H1 (cell line): ENCODE data around the gene VWA1. TPM values are rescaled to one million over a fixed set of nuclear protein-coding genes. Genes with fewer than 3 reads are reported as not detected.

Experiments used
- CTCF ChIA-PET: fragments of 300-600 bp; sonication (Branson Sonifier 250); formaldehyde crosslinking; loops from one replicate; lab custom pipeline; 2021; ENCODE audit not compliant: partially characterized antibody; lab: Charles Lee
- POLR2A ChIA-PET: fragments of 300-600 bp; sonication (Branson Sonifier 250); formaldehyde crosslinking; loops from one replicate; lab custom pipeline; 2021; ENCODE audit warnings: inconsistent platforms; ENCODE audit not compliant: partially characterized antibody; lab: Charles Lee
- DNase-seq, 2 experiments: peaks; one replicate each; pipeline versions ENCODE4 v3.0.0 to v3.0.0-alpha.2; 2010 to 2022; ENCODE audit warnings: low spot score in 2 of 2, low read depth in 1 of 2, mixed read lengths in 1 of 2
- FAIRE-seq: peaks from 2 replicates; lab custom pipeline; 2011; peaks lifted over from hg19 to GRCh38; lab: Jason Lieb, UNC
- H2AFZ ChIP-seq: 2 replicates; pipeline ENCODE4 v1.8.1; 2012; ENCODE audit warnings: low read length, inconsistent platforms
- H2AK5ac ChIP-seq: 2 replicates; pipeline ENCODE4 v1.6.1; 2013; ENCODE audit warnings: low read depth, low read length
- H2BK120ac ChIP-seq: replicated peaks from 2 replicates; pipeline ENCODE3; 2013; ENCODE audit warnings: low read depth, low read length, inconsistent platforms
- H2BK12ac ChIP-seq: 2 replicates; pipeline ENCODE4 v1.6.1; 2013; ENCODE audit warnings: low read depth, low read length
- H2BK15ac ChIP-seq: 2 replicates; pipeline ENCODE4 v1.6.1; 2013; ENCODE audit warnings: low read length
- H2BK20ac ChIP-seq: 2 replicates; pipeline ENCODE4 v1.6.1; 2013; ENCODE audit warnings: low read length
- H2BK5ac ChIP-seq: 2 replicates; pipeline ENCODE4 v1.6.1; 2013; ENCODE audit warnings: low read depth, low read length
- H3K14ac ChIP-seq: 2 replicates; pipeline ENCODE4 v1.6.1; 2013; ENCODE audit warnings: inconsistent platforms; ENCODE audit not compliant: insufficient read length
- H3K18ac ChIP-seq: 2 replicates; pipeline ENCODE4 v1.6.1; 2013; ENCODE audit warnings: low read length; ENCODE audit errors: extremely low read depth
- H3K23ac ChIP-seq: 2 replicates; pipeline ENCODE4 v1.6.1; 2013; ENCODE audit warnings: inconsistent platforms; ENCODE audit not compliant: insufficient read length
- H3K23me2 ChIP-seq: 2 replicates; pipeline ENCODE4 v1.6.1; 2013; ENCODE audit warnings: low read depth, low read length
- H3K27ac ChIP-seq: 2 replicates; pipeline ENCODE4 v1.6.1; 2011; ENCODE audit warnings: low read depth, low read length, inconsistent platforms
- H3K27me3 ChIP-seq, 4 experiments: replicated peaks in 1 of 4; 1 replicate in 1 of 4; 2 replicates in 3 of 4; pipeline versions ENCODE4 v1.6.1 to v1.8.1; 2011 to 2013; ENCODE audit warnings: low read length in 3 of 4, mild to moderate bottlenecking in 3 of 4, inconsistent platforms in 2 of 4, mixed read lengths in 2 of 4, moderate library complexity in 1 of 4; ENCODE audit not compliant: control insufficient read depth in 3 of 4, insufficient read depth in 3 of 4; ENCODE audit errors: extremely low read depth in 1 of 4
- H3K36me3 ChIP-seq, 4 experiments: 2 replicates each; pipeline versions ENCODE4 v1.6.1 to v1.8.1; 2011 to 2013; ENCODE audit warnings: mild to moderate bottlenecking in 4 of 4, low read length in 3 of 4, moderate library complexity in 2 of 4, control low read depth in 1 of 4, inconsistent platforms in 1 of 4; ENCODE audit not compliant: insufficient read depth in 4 of 4, control insufficient read depth in 2 of 4
- H3K4ac ChIP-seq: replicated peaks from 2 replicates; pipeline ENCODE3; 2013; ENCODE audit warnings: low read length, low read depth, mixed read lengths, inconsistent platforms; ENCODE audit not compliant: insufficient read length
- H3K4me1 ChIP-seq, 4 experiments: replicated peaks in 1 of 4; 1 replicate in 1 of 4; 2 replicates in 3 of 4; pipeline versions ENCODE4 v1.6.1 to v1.8.1; 2011 to 2013; ENCODE audit warnings: low read length in 3 of 4, inconsistent platforms in 2 of 4, mixed read lengths in 1 of 4; ENCODE audit not compliant: insufficient read depth in 4 of 4, control insufficient read depth in 3 of 4
- H3K4me2 ChIP-seq, 2 experiments: 2 replicates each; pipeline versions ENCODE4 v1.6.1 to v1.8.1; 2011 to 2013; ENCODE audit warnings: low read depth in 2 of 2, low read length in 2 of 2, control low read depth in 1 of 2, inconsistent platforms in 1 of 2, mild to moderate bottlenecking in 1 of 2; ENCODE audit not compliant: insufficient read depth in 1 of 2
- H3K4me3 ChIP-seq, 4 experiments: fragments of 200-600, 300-600 bp in 1 of 4; sonication (generic), shearing (Covaris generic), sonication (Bioruptor Twin) in 1 of 4; 2 replicates each; pipeline versions ENCODE4 v1.5.1 to v1.8.1; 2011 to 2016; ENCODE audit warnings: low read length in 4 of 4, low read depth in 3 of 4, control low read depth in 2 of 4, inconsistent platforms in 2 of 4, mild to moderate bottlenecking in 2 of 4, mixed read lengths in 1 of 4, moderate library complexity in 1 of 4; ENCODE audit not compliant: insufficient read depth in 2 of 4; ENCODE audit errors: extremely low read depth in 1 of 4
- H3K56ac ChIP-seq: replicated peaks from 2 replicates; pipeline ENCODE3; 2013; ENCODE audit warnings: low read depth, mild to moderate bottlenecking, mixed read lengths, low read length, inconsistent platforms; ENCODE audit not compliant: insufficient read length
- H3K79me1 ChIP-seq: 2 replicates; pipeline ENCODE4 v1.6.1; 2013; ENCODE audit warnings: low read depth, low read length, control low read depth
- H3K79me2 ChIP-seq, 2 experiments: 2 replicates each; pipeline versions ENCODE4 v1.6.1 to v1.8.1; 2012 to 2013; ENCODE audit warnings: low read length in 2 of 2, mild to moderate bottlenecking in 2 of 2, inconsistent platforms in 1 of 2; ENCODE audit not compliant: insufficient read depth in 2 of 2, control insufficient read depth in 1 of 2
- H3K9ac ChIP-seq, 4 experiments: replicated peaks in 1 of 4; 1 replicate in 1 of 4; 2 replicates in 3 of 4; pipeline versions ENCODE4 v1.6.1 to v1.8.1; 2011 to 2013; ENCODE audit warnings: low read depth in 3 of 4, low read length in 3 of 4, control low read depth in 2 of 4, mild to moderate bottlenecking in 2 of 4, moderate library complexity in 2 of 4, inconsistent platforms in 1 of 4; ENCODE audit errors: extremely low read depth in 1 of 4
- H3K9me3 ChIP-seq, 2 experiments: 2 replicates each; pipeline versions ENCODE4 v1.6.1 to v1.8.1; 2012 to 2013; ENCODE audit warnings: mild to moderate bottlenecking in 2 of 2, moderate library complexity in 2 of 2, control low read depth in 1 of 2, inconsistent platforms in 1 of 2, low read depth in 1 of 2, low read length in 1 of 2, mixed read lengths in 1 of 2; ENCODE audit not compliant: insufficient read depth in 2 of 2
- H4K20me1 ChIP-seq, 2 experiments: replicated peaks in 1 of 2; 2 replicates each; pipeline versions ENCODE3 to v1.8.1; 2011 to 2013; ENCODE audit warnings: inconsistent platforms in 2 of 2, low read length in 2 of 2, mild to moderate bottlenecking in 1 of 2; ENCODE audit not compliant: insufficient read depth in 2 of 2, control insufficient read depth in 1 of 2
- H4K5ac ChIP-seq: 2 replicates; pipeline ENCODE4 v1.6.1; 2013; ENCODE audit warnings: low read length, low read depth, mixed read lengths, inconsistent platforms; ENCODE audit not compliant: insufficient read length
- H4K8ac ChIP-seq: 2 replicates; pipeline ENCODE4 v1.8.0; 2013; ENCODE audit warnings: mild to moderate bottlenecking, moderate library complexity, low read length, inconsistent platforms; ENCODE audit not compliant: insufficient read depth; ENCODE audit errors: extremely low read depth
- H4K91ac ChIP-seq: replicated peaks from 2 replicates; pipeline ENCODE3; 2013; ENCODE audit warnings: low read length, mixed read lengths, inconsistent platforms; ENCODE audit not compliant: insufficient read length
- NRF1 ChIP-seq: IDR thresholded peaks from 2 replicates; pipeline ENCODE4 v1.6.1; 2011; ENCODE audit warnings: mild to moderate bottlenecking, low read depth, low read length, improper control_type of control experiment
- RAD21 ChIP-seq, 2 experiments: IDR thresholded peaks in 1 of 2; conservative IDR thresholded peaks in 1 of 2; 2 replicates each; pipeline ENCODE4 v1.6.1; 2011; ENCODE audit warnings: low read depth in 2 of 2, low read length in 2 of 2, improper control_type of control experiment in 1 of 2, inconsistent platforms in 1 of 2, mild to moderate bottlenecking in 1 of 2, moderate library complexity in 1 of 2
- WGBS, 2 experiments: shearing (Covaris generic) in 1 of 2; methylation state at CpG; one replicate each; pipeline versions ENCODE4 v1.1.6 to v1.1.7; 2013 to 2015; ENCODE audit warnings: low lambda C conversion rate in 2 of 2, mixed read lengths in 2 of 2, inconsistent platforms in 1 of 2, low coverage in 1 of 2, missing lambda C conversion rate in 1 of 2; ENCODE audit not compliant: insufficient replicate concordance in 2 of 2, insufficient coverage in 1 of 2, insufficient read length in 1 of 2; ENCODE audit errors: extremely low coverage in 1 of 2, missing lambda C conversion rate in 1 of 2; 5-methylcytosine and 5-hydroxymethylcytosine counted together
- polyA plus RNA-seq, 7 experiments: library from polyadenylated mRNA; depleted of rRNA in 3 of 7; stranded (reverse) in 5 of 7; unstranded in 2 of 7; fragments of >200 nt in 5 of 7; fragments of 200-250 nt in 2 of 7; gene quantifications; 1 replicate in 5 of 7; 2 replicates in 1 of 7; 4 replicates in 1 of 7; pipeline versions ENCODE4 v1.2.1 to v1.2.3, GENCODE V29; 2011 to 2013; ENCODE audit warnings: missing spikeins in 2 of 7, mixed read lengths in 2 of 7
- total RNA-seq: library from RNA; stranded (reverse); fragmentation: NEBNext Ultra II Directional; extraction: Animal tissue kit (Norgen Biotek cat#: 25700); gene quantifications from 2 replicates; pipeline ENCODE4 v1.2.1, GENCODE V29; 2021
- TF ChIP-seq, protein P1 (sequence below), 3 experiments: IDR thresholded peaks; 1 replicate in 2 of 3; 2 replicates in 1 of 3; pipeline versions ENCODE4 v1.5.1 to v1.6.1; 2011; ENCODE audit warnings: low read length in 3 of 3, mild to moderate bottlenecking in 3 of 3, inconsistent platforms in 2 of 3, low read depth in 1 of 3, moderate library complexity in 1 of 3; ENCODE audit not compliant: insufficient read depth in 1 of 3; ENCODE audit errors: control extremely low read depth in 1 of 3

VWA1 gene
- total and polyA plus RNA-seq, 2 of the 8 experiments (the other 6 are each of a cell fraction or from before 2014, with no cell fraction given), result 16.0 to 36.6 TPM

DNA sequence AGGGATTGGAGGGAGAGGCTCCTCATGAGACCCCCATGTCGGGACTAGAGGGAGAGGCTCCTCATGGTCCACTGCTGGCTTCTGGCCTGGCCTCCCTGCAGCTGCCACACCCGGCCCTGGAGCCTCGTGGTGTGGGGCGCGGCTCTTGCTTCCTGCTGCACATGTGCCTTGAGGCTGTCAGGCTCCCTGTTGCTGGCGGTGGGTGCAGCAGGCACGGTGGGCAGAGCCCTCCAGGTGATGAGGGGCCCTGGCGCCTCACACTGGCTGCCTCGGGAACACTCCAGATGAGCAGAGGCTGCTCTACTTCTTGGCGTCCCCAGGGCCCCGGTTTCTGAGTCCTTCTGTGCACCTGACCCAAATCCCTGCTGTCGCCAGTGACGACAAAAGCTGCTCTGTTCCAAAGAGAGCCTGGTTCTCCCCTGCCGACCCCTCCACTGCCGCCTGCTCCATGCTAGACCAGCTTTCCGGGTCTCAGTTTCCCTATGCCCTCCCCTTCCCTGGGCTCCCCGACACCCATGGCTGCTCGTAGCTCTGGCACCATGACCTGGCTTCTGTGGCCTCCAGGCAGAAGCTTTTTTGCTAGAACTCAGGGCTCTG is 26.3 kb downstream of the VWA1 start:
- no peak for FAIRE-seq
- Histone ChIP-seq H3K9ac (no peak overlapping the region), H3K79me2 (no peaks in the 10 kb centered on the region), H2AFZ (no peak overlapping the region), H4K8ac (no peak overlapping the region; the same call in 1 of the 2 replicates), H3K4me2 (no peak overlapping the region), H2BK5ac (no peak overlapping the region), H4K5ac (no peak overlapping the region), H2BK12ac (no peak overlapping the region), H3K23me2 (no peaks in the 10 kb centered on the region), H3K4me3 (no peak overlapping the region), H2BK15ac (no peak overlapping the region), H4K20me1 (no peaks in the 10 kb centered on the region), H3K9me3 (no peaks in the 10 kb centered on the region), H3K4me1 (no peaks in the 10 kb centered on the region), H3K36me3 (no peaks in the 10 kb centered on the region), H3K23ac (no peak overlapping the region), H2BK20ac (no peak overlapping the region), H4K91ac (no peak overlapping the region), H3K27ac (no peak overlapping the region), H3K27me3 (no peaks in the 10 kb centered on the region), H3K79me1 (no peaks in the 10 kb centered on the region), H3K4ac (no peak overlapping the region), H3K14ac (no peak overlapping the region), H2BK120ac (no peak overlapping the region), H3K56ac (no peak overlapping the region), H2AK5ac (no peak overlapping the region), H3K18ac (no peak overlapping the region)
- no peak for DNase-seq
- TF ChIP-seq, protein P1, sequence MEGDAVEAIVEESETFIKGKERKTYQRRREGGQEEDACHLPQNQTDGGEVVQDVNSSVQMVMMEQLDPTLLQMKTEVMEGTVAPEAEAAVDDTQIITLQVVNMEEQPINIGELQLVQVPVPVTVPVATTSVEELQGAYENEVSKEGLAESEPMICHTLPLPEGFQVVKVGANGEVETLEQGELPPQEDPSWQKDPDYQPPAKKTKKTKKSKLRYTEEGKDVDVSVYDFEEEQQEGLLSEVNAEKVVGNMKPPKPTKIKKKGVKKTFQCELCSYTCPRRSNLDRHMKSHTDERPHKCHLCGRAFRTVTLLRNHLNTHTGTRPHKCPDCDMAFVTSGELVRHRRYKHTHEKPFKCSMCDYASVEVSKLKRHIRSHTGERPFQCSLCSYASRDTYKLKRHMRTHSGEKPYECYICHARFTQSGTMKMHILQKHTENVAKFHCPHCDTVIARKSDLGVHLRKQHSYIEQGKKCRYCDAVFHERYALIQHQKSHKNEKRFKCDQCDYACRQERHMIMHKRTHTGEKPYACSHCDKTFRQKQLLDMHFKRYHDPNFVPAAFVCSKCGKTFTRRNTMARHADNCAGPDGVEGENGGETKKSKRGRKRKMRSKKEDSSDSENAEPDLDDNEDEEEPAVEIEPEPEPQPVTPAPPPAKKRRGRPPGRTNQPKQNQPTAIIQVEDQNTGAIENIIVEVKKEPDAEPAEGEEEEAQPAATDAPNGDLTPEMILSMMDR (IDR thresholded peaks at IDR 0.05; ENCODE audit: control extremely low read depth in 1 of 3, insufficient read depth in 1 of 3, low read depth in 1 of 3, low read length in 3 of 3), result peak in 2 of 3 experiments; percentile 1 to 12; a peak in 2 of 4 replicates
- TF ChIP-seq NRF1 (no peak), RAD21 (IDR thresholded peaks at IDR 0.05 in 1 of 2, conservative IDR thresholded peaks at IDR 0.05 in 1 of 2; ENCODE audit: low read depth in 2 of 2, low read length in 2 of 2) (peak in 1 of 2 experiments; percentile 25; a peak in 2 of 4 replicates)
- ChIA-PET POLR2A (interaction anchor here (0.6 to 3.8 kb wide), 6 partner anchors 28 to 215 kb away, joined by 3 to 10 read pairs (median 3); partner anchors contain the start of genes ANKRD65 and MRPL20), CTCF (interaction anchor here (0.6 to 2.0 kb wide), 11 partner anchors 8 to 162 kb away, joined by 3 to 7 read pairs (median 4); no protein-coding TSS in a partner anchor)
- 93% methylated on average over 18 of the region's 18 CpGs; no CpG with 5 or more reads in 1 of the 2 experiments for WGBS, 2 experiments
